Muscle of arm (tissue), 12 donors: Measurements from ENCODE around the gene AP2A1. TPM values are rescaled to one million over a fixed set of nuclear protein-coding genes. Genes with fewer than 3 reads are reported as not detected.
"Not testable (repeated sequence)": the region's sequence is repeated elsewhere in the genome, so short reads cannot be mapped to it uniquely, and the experiment has no call there.

Source experiments
- DNase-seq: peaks from one replicate; pipeline ENCODE4 v3.0.0-alpha.2; 2013
- polyA plus RNA-seq, 12 donors: library from polyadenylated mRNA; unstranded; fragments of 120-200 nt; gene quantifications; one replicate each; pipeline ENCODE4 v1.2.1, GENCODE V29; 2013; ENCODE audit not compliant: insufficient read length in 12 of 12

AP2A1 gene
- polyA plus RNA-seq, 12 donors, result 44.1 to 78.6 (median 47.9) TPM; not detected in 1

GRCh38 chr19:49809941-49810389 is 43.2 kb downstream of the AP2A1 start:
- no peak for DNase-seq

- no peak for DNase-seq
Measured at GRCh38 chr19:49811328-49811727, 44.5 kb downstream of the AP2A1 start.

GRCh38 chr19:49812452-49812996 is 45.7 kb downstream of the AP2A1 start:
- DNase-seq, result no peak

- peak; percentile 98 for DNase-seq
Measured at GRCh38 chr19:49812997-49813861, 46.4 kb downstream of the AP2A1 start, which contains the start of gene FUZ. FUZ (minus strand) TSS chr19:49813292; CDS start chr19:49813106, 186 bp downstream.

- DNase-seq, result no peak
Measured at GRCh38 chr19:49814010-49814409, 47.2 kb downstream of the AP2A1 start.

- no peak for DNase-seq
Measured at GRCh38 chr19:49816590-49816989, 49.8 kb downstream of the AP2A1 start.

GRCh38 chr19:49817964-49818648 is 51.3 kb downstream of the AP2A1 start, which contains the start of gene MED25:
MED25 (plus strand) TSS chr19:49818289; CDS start chr19:49818342, 53 bp downstream.
- DNase-seq, result peak; percentile 95

- DNase-seq, result no peak
Measured at GRCh38 chr19:49818649-49819370, 52.0 kb downstream of the AP2A1 start.

GRCh38 chr19:49819452-49820115 is 52.8 kb downstream of the AP2A1 start:
- DNase-seq, result not testable (repeated sequence)

GRCh38 chr19:49820125-49820524 is 53.3 kb downstream of the AP2A1 start:
- no peak for DNase-seq

- no peak for DNase-seq
Measured at GRCh38 chr19:49823472-49823871, 56.7 kb downstream of the AP2A1 start.

- DNase-seq, result no peak
Measured at GRCh38 chr19:49824662-49825061, 57.9 kb downstream of the AP2A1 start.

- no peak for DNase-seq
Measured at GRCh38 chr19:49827034-49827433, 60.2 kb downstream of the AP2A1 start.

GRCh38 chr19:49829200-49829599 is 62.4 kb downstream of the AP2A1 start:
- no peak for DNase-seq

GRCh38 chr19:49829721-49830120 is 62.9 kb downstream of the AP2A1 start:
- no peak for DNase-seq

- no peak for DNase-seq
Measured at GRCh38 chr19:49830766-49831165, 64.0 kb downstream of the AP2A1 start.

- DNase-seq, result no peak
Measured at GRCh38 chr19:49831592-49831991, 64.8 kb downstream of the AP2A1 start.

GRCh38 chr19:49832556-49832955 is 65.8 kb downstream of the AP2A1 start:
- DNase-seq, result no peak

GRCh38 chr19:49833599-49833998 is 66.8 kb downstream of the AP2A1 start:
- DNase-seq, result no peak

- no peak for DNase-seq
Measured at GRCh38 chr19:49835562-49835961, 68.8 kb downstream of the AP2A1 start.
